Chondrocyte (in vitro differentiated cells): ENCODE measurements around the gene RACGAP1. TPM values are rescaled to one million over a fixed set of nuclear protein-coding genes. Genes with fewer than 3 reads are reported as not detected.

Experiments
- DNase-seq: peaks from one replicate; pipeline ENCODE4 v3.0.0; 2021; ENCODE audit warnings: mixed read lengths, low spot score
- H3K27ac Mint-ChIP-seq: one replicate; pipeline ENCODE4 v1.8.0; 2021; ENCODE audit warnings: mild to moderate bottlenecking, moderate library complexity, mixed read lengths; ENCODE audit not compliant: unreplicated experiment
- H3K27me3 Mint-ChIP-seq: 2 replicates; pipeline ENCODE4 v1.8.0; 2021; ENCODE audit warnings: low read depth, mixed read lengths
- H3K36me3 Mint-ChIP-seq: 2 replicates; pipeline ENCODE4 v1.8.0; 2021; ENCODE audit warnings: low read depth, mixed read lengths
- H3K4me1 Mint-ChIP-seq: 2 replicates; pipeline ENCODE4 v1.8.0; 2021; ENCODE audit warnings: low read depth, mild to moderate bottlenecking, mixed read lengths
- H3K4me3 Mint-ChIP-seq: one replicate; pipeline ENCODE4 v1.8.0; 2021; ENCODE audit warnings: mild to moderate bottlenecking, moderate library complexity, mixed read lengths; ENCODE audit not compliant: unreplicated experiment
- H3K9me3 Mint-ChIP-seq: 2 replicates; pipeline ENCODE4 v1.8.0; 2021; ENCODE audit warnings: low read depth, mixed read lengths
- total RNA-seq: library from RNA; stranded (reverse); gene quantifications from 3 replicates; pipeline ENCODE4 v1.2.1, GENCODE V29; 2021
- TF ChIP-seq, protein P1 (sequence below): fragments of 200-600 bp; sonication (generic); IDR thresholded peaks from 2 replicates; pipeline ENCODE4 v1.5.0; 2021; ENCODE audit warnings: antibody characterized with exemption, mild to moderate bottlenecking, moderate library complexity

RACGAP1 gene
- total RNA-seq, 1 donor from 2014 or later: 25.7 TPM

DNA sequence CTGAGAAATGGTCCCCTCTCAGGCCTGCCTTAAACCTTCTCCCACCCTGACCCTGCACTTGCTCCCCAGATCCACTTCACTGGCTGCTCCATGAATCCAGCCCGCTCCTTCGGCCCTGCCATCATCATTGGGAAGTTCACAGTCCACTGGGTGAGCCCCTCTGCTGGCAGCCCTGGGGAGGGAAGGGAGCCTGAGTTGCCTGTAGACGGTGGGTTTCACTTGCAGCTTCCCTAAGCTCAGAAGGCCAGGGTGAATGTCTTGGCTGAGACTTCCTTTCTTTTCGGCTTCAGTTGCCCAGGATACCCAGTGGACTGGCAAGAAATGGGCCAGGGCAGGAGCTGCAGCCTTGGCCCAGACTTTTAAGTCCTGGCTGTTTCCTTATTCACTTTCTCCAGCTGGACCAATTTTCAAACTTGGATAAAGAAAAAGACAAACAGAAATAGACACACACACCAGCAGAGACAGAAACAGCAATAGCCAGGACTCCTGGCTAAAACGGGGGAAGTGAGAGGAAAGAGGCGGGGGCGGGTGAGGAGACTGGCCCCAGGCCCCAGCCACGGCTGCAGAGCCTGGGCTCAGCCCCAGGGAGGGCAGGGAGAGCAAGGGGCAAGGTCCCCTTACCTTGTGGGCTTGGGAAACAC lies 50.5 kb downstream of the RACGAP1 start:
- DNase-seq: no peak
- TF ChIP-seq, protein P1, sequence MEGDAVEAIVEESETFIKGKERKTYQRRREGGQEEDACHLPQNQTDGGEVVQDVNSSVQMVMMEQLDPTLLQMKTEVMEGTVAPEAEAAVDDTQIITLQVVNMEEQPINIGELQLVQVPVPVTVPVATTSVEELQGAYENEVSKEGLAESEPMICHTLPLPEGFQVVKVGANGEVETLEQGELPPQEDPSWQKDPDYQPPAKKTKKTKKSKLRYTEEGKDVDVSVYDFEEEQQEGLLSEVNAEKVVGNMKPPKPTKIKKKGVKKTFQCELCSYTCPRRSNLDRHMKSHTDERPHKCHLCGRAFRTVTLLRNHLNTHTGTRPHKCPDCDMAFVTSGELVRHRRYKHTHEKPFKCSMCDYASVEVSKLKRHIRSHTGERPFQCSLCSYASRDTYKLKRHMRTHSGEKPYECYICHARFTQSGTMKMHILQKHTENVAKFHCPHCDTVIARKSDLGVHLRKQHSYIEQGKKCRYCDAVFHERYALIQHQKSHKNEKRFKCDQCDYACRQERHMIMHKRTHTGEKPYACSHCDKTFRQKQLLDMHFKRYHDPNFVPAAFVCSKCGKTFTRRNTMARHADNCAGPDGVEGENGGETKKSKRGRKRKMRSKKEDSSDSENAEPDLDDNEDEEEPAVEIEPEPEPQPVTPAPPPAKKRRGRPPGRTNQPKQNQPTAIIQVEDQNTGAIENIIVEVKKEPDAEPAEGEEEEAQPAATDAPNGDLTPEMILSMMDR: no peak
- Mint-ChIP-seq H3K27me3 (no peaks in the 10 kb centered on the region), H3K9me3 (no peaks in the 10 kb centered on the region), H3K4me3 (no peak overlapping the region), H3K36me3 (no peaks in the 10 kb centered on the region), H3K4me1 (no peaks in the 10 kb centered on the region), H3K27ac (no peak overlapping the region)

DNA sequence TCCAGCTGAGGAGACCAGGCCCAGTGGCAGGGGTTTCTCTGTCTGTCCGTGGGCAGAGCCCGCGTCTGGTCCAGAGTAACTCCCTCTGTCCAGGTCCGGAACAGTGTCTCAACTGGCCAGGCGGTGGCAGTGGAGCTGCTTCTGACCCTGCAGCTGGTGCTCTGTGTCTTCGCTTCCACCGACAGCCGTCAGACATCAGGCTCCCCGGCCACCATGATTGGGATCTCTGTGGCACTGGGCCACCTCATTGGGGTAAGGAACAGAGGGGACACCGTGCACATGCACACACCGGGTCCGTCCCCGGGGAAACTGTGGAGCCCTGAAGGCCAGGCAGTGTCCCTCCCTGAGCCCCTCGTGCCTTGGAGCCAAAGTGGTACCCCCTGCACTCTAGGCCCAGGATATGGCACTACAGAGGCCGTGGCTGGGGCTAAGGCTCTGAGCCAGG lies 51.0 kb downstream of the RACGAP1 start:
- Mint-ChIP-seq H3K36me3 (no peaks in the 10 kb centered on the region), H3K9me3 (no peaks in the 10 kb centered on the region), H3K27ac (no peak overlapping the region), H3K4me1 (no peaks in the 10 kb centered on the region), H3K27me3 (no peaks in the 10 kb centered on the region), H3K4me3 (no peak overlapping the region)
- TF ChIP-seq, protein P1: peak; percentile 79
- peak; percentile 93 for DNase-seq

DNA sequence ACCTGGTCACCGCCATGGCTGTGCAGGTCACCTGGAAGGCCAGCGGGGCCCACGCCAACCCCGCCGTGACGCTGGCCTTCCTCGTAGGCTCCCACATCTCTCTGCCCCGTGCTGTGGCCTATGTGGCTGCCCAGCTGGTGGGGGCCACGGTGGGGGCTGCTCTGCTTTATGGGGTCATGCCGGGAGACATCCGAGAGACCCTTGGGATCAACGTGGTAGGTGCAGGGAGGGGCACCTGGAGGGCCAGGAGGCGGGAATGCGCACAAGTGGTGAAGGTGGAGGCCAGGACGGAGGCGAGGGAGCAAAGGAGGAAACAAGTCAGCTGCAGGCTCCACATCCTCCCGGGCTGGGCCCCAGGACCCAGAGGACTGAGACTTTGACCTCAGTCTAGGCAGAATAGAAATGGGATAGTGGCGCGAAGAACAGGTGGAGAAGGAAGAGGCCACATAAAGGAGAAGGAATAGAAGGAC lies 51.9 kb downstream of the RACGAP1 start:
- Mint-ChIP-seq H3K36me3 (no peaks in the 10 kb centered on the region), H3K27me3 (no peaks in the 10 kb centered on the region), H3K9me3 (no peaks in the 10 kb centered on the region), H3K4me1 (no peaks in the 10 kb centered on the region), H3K4me3 (no peak overlapping the region), H3K27ac (no peak overlapping the region)
- peak; percentile 77 for DNase-seq
- TF ChIP-seq, protein P1: no peak

DNA sequence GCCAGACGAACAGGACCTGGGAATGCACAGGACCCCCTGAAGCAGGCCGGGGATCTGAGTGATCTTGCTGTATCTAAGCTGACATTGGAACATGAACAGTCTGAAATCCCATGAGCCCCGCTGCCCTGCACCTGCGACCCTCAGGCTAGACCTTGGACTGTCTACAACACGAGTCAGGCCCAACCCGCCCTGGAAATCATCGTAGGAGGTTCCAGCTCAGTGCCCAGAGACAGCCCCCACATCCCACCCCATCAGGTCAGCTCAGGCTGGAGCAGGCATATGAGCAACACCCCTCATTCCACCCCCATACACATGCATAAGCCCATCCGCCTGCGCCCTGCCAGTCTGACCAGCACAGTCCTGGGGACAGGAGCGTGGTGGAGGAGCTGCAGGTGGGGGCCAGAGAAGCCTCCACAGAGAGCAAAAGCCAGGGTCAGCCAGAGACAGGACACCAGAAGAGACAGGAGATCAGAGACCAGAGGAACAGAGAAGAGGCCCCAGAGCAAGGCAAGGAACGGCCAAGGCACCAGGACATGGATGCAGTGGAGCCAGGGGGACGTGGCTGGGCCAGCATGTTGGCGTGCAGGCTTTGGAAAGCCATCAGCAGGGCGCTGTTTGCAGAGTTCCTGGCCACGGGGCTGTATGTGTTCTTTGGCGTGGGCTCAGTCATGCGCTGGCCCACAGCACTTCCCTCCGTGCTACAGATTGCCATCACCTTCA lies 52.5 kb downstream of the RACGAP1 start, which contains the start of gene AQP6:
Gene AQP6 (plus strand): TSS at position 307 of the 720 bp plus-strand sequence. CDS start 227 bp downstream, at position 534.
- H3K27me3 Mint-ChIP-seq: no peaks in the 10 kb centered on the region
- no peaks in the 10 kb centered on the region for H3K4me1 Mint-ChIP-seq
- TF ChIP-seq, protein P1: no peak
- H3K4me3 Mint-ChIP-seq: no peak within 1 kb of the TSS
- peak; percentile 80 for DNase-seq
- H3K27ac Mint-ChIP-seq: no peak within 1 kb of the TSS
- no peaks in the 10 kb centered on the region for H3K36me3 Mint-ChIP-seq
- H3K9me3 Mint-ChIP-seq: no peaks in the 10 kb centered on the region

- TF ChIP-seq, protein P1: no peak
- peak; percentile 29 for DNase-seq
- no peaks in the 10 kb centered on the region for H3K27me3 Mint-ChIP-seq
- peaks cover 2% of the 10 kb centered on the region for H3K4me1 Mint-ChIP-seq
- no peaks in the 10 kb centered on the region for H3K36me3 Mint-ChIP-seq
- H3K9me3 Mint-ChIP-seq: no peaks in the 10 kb centered on the region
- no peak overlapping the region for H3K27ac Mint-ChIP-seq
- no peak overlapping the region for H3K4me3 Mint-ChIP-seq
Observed at GRCh38 chr12:49972129-49972528, 53.2 kb downstream of the RACGAP1 start.
